HG03066 (cell line): ENCODE measurements around the gene CADPS.

Experiments
- ATAC-seq: cut with Tn5 transposase; IDR thresholded peaks from one replicate; pipeline ENCODE4 v1.9.1; 2021; ENCODE audit warnings: low read depth; ENCODE audit not compliant: unreplicated experiment

Gene CADPS

GRCh38 chr3:62700357-62700756 is 174.9 kb downstream of the CADPS start:
- ATAC-seq = no peak

- ATAC-seq = no peak
Measured at GRCh38 chr3:62699728-62700127, 175.5 kb downstream of the CADPS start.

- ATAC-seq = no peak
Measured at GRCh38 chr3:62696011-62696410, 179.2 kb downstream of the CADPS start.

- no peak for ATAC-seq
Measured at GRCh38 chr3:62688812-62689211, 186.4 kb downstream of the CADPS start.

GRCh38 chr3:62688050-62688449 is 187.2 kb downstream of the CADPS start:
- no peak for ATAC-seq

GRCh38 chr3:62686503-62687294 is 188.5 kb downstream of the CADPS start:
- ATAC-seq = no peak

GRCh38 chr3:62682826-62683225 is 192.4 kb downstream of the CADPS start:
- ATAC-seq = no peak

- no peak for ATAC-seq
Measured at GRCh38 chr3:62679988-62680387, 195.2 kb downstream of the CADPS start.

GRCh38 chr3:62678841-62679240 is 196.4 kb downstream of the CADPS start:
- no peak for ATAC-seq

GRCh38 chr3:62677926-62678325 is 197.3 kb downstream of the CADPS start:
- ATAC-seq = no peak

GRCh38 chr3:62676689-62677271 is 198.4 kb downstream of the CADPS start:
- no peak for ATAC-seq

- no peak for ATAC-seq
Measured at GRCh38 chr3:62675492-62675891, 199.7 kb downstream of the CADPS start.

- ATAC-seq = no peak
Measured at GRCh38 chr3:62672988-62673313, 202.3 kb downstream of the CADPS start.

GRCh38 chr3:62672270-62672987 is 202.8 kb downstream of the CADPS start:
- ATAC-seq = peak; percentile 80

GRCh38 chr3:62670351-62670750 is 204.9 kb downstream of the CADPS start:
- ATAC-seq = no peak

- no peak for ATAC-seq
Measured at GRCh38 chr3:62669161-62669560, 206.1 kb downstream of the CADPS start.

- no peak for ATAC-seq
Measured at GRCh38 chr3:62667714-62668113, 207.5 kb downstream of the CADPS start.

- peak; percentile 81 for ATAC-seq
Measured at GRCh38 chr3:62665627-62666437, 209.4 kb downstream of the CADPS start.

GRCh38 chr3:62662677-62663076 is 212.5 kb downstream of the CADPS start:
- ATAC-seq = no peak

GRCh38 chr3:62659660-62660059 is 215.6 kb downstream of the CADPS start:
- no peak for ATAC-seq

GRCh38 chr3:62655691-62656063 is 219.5 kb downstream of the CADPS start:
- no peak for ATAC-seq
